Caco-2 (cell line): ENCODE measurements around the gene NHLRC4. TPM values are rescaled to one million over a fixed set of nuclear protein-coding genes. Genes with fewer than 3 reads are reported as not detected.

Experiments
- BruUV-seq: library from RNA; stranded (reverse); fragments of 400-500 nt; replicated peaks from 2 replicates; lab custom pipeline; 2021; lab: Mats Ljungman, UMichigan
- CTCF ChIA-PET: fragments of 300-600 bp; sonication (Branson Sonifier 250); formaldehyde crosslinking; loops from one replicate; lab custom pipeline; 2022; ENCODE audit warnings: antibody characterized with exemption; lab: Charles Lee
- POLR2A ChIA-PET: fragments of 300-600 bp; sonication (Branson Sonifier 250); formaldehyde crosslinking; loops from one replicate; lab custom pipeline; 2022; ENCODE audit warnings: antibody characterized with exemption; lab: Charles Lee
- DNase-seq, 2 experiments: peaks; one replicate each; pipeline versions ENCODE4 v3.0.0 to v3.0.0-alpha.2; 2020 to 2022
- H3K27me3 ChIP-seq: replicated peaks from 2 replicates; pipeline ENCODE4 v1.6.0; 2011; ENCODE audit warnings: low read length; ENCODE audit not compliant: control insufficient read depth, insufficient read depth
- H3K36me3 ChIP-seq: 2 replicates; pipeline ENCODE4 v1.5.1; 2011; ENCODE audit warnings: low read length; ENCODE audit not compliant: control insufficient read depth, insufficient read depth
- H3K4me1 ChIP-seq: fragments of 250-450 bp; sonication (Bioruptor Pico); 2 replicates; pipeline ENCODE4 v1.5.1; 2020; ENCODE audit warnings: mild to moderate bottlenecking
- H3K4me3 ChIP-seq: 2 replicates; pipeline ENCODE4 v1.5.1; 2011; ENCODE audit warnings: low read depth, mild to moderate bottlenecking, control low read depth, low read length
- H3K9me3 ChIP-seq: fragments of 250-450 bp; sonication (Bioruptor Pico); 2 replicates; pipeline ENCODE4 v1.5.1; 2020; ENCODE audit warnings: mild to moderate bottlenecking, moderate library complexity
- H3K27ac Mint-ChIP-seq: one replicate; pipeline ENCODE4 v1.8.0; 2022; ENCODE audit warnings: mixed read lengths; ENCODE audit not compliant: unreplicated experiment
- H3K27me3 Mint-ChIP-seq: one replicate; pipeline ENCODE4 v1.8.0; 2022; ENCODE audit warnings: mixed read lengths; ENCODE audit not compliant: insufficient read depth, unreplicated experiment
- H3K36me3 Mint-ChIP-seq: one replicate; pipeline ENCODE4 v1.8.0; 2022; ENCODE audit warnings: mild to moderate bottlenecking, mixed read lengths; ENCODE audit not compliant: insufficient read depth, unreplicated experiment
- H3K4me1 Mint-ChIP-seq: one replicate; pipeline ENCODE4 v1.8.0; 2022; ENCODE audit warnings: low read depth, mixed read lengths; ENCODE audit not compliant: unreplicated experiment
- H3K4me3 Mint-ChIP-seq: one replicate; pipeline ENCODE4 v1.8.0; 2022; ENCODE audit warnings: mild to moderate bottlenecking, moderate library complexity, mixed read lengths; ENCODE audit not compliant: unreplicated experiment
- H3K9me3 Mint-ChIP-seq: one replicate; pipeline ENCODE4 v1.8.0; 2022; ENCODE audit warnings: mixed read lengths; ENCODE audit not compliant: unreplicated experiment
- CTCF ChIP-seq, 2 experiments: fragments of 200-600 bp in 1 of 2; IDR thresholded peaks; 1 replicate in 1 of 2; 2 replicates in 1 of 2; pipeline versions ENCODE4 v1.5.1 to v1.8.0; 2011 to 2022; ENCODE audit warnings: antibody characterized with exemption in 1 of 2, control low read depth in 1 of 2, inconsistent platforms in 1 of 2, low read depth in 1 of 2, low read length in 1 of 2, mild to moderate bottlenecking in 1 of 2, moderate library complexity in 1 of 2; ENCODE audit not compliant: insufficient read depth in 1 of 2, severe bottlenecking in 1 of 2, unreplicated experiment in 1 of 2
- intact Hi-C: fragments of 100-400 bp; cut with micrococcal nuclease; formaldehyde crosslinking; loops from one replicate; pipeline ENCODE4 v1.10.0; 2022; ENCODE audit not compliant: unreplicated experiment
- total RNA-seq: library from RNA; stranded (reverse); gene quantifications from 2 replicates; pipeline ENCODE4 v1.2.3, GENCODE V29; 2022

NHLRC4 gene
- total RNA-seq, 1 experiment from 2014 or later, result not detected

DNA sequence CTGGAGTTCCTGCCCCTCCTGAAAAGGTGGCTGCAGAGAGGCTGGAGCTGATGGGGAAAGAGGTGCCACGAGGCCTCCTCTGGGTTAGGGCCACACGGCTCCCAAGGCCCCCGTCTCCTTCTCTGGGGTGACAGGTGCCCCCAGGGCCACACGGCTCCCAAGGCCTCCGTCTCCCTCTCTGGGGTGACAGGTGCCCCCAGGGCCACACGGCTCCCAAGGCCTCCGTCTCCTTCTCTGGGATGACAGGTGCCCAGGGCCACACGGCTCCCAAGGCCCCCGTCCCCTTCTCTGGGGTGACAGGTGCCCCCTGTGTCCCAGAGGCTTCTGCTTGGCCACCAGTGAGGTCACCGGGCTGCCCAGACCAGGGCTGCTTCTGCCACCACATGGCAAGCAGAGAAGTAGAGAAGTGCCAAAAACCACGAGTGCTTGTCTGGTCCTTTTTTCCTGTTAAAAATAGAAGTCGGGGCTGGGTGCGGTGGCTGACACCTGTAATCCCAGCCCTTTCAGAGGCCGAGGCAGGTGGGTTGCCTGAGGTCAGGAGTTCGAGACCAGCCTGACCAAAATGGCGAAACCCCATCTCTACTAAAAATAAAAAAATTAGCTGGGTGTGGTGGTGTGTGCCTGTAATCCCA, 35.2 kb upstream of the NHLRC4 start:
- intact Hi-C loops, result no loop called here
- no peak for TF ChIP-seq CTCF (IDR thresholded peaks at IDR 0.05; ENCODE audit: insufficient read depth in 1 of 2, low read depth in 1 of 2, low read length in 1 of 2, severe bottlenecking in 1 of 2, unreplicated experiment in 1 of 2)
- no peaks in the 10 kb centered on the region for H3K4me1 Mint-ChIP-seq
- no TSS peak for BruUV-seq
- H3K36me3 ChIP-seq, result no peaks in the 10 kb centered on the region
- no peak overlapping the region for H3K4me3 ChIP-seq
- no peaks in the 10 kb centered on the region for H3K27me3 ChIP-seq
- POLR2A ChIA-PET, result no interaction called here
- no peaks in the 10 kb centered on the region for H3K9me3 Mint-ChIP-seq
- H3K36me3 Mint-ChIP-seq, result peaks cover 25% of the 10 kb centered on the region
- H3K4me3 Mint-ChIP-seq, result no peak overlapping the region
- H3K27me3 Mint-ChIP-seq, result no peaks in the 10 kb centered on the region
- no peak overlapping the region for H3K27ac Mint-ChIP-seq
- H3K9me3 ChIP-seq, result no peaks in the 10 kb centered on the region
- CTCF ChIA-PET, result no interaction called here
- H3K4me1 ChIP-seq, result peaks cover 28% of the 10 kb centered on the region
- no peak for DNase-seq

DNA sequence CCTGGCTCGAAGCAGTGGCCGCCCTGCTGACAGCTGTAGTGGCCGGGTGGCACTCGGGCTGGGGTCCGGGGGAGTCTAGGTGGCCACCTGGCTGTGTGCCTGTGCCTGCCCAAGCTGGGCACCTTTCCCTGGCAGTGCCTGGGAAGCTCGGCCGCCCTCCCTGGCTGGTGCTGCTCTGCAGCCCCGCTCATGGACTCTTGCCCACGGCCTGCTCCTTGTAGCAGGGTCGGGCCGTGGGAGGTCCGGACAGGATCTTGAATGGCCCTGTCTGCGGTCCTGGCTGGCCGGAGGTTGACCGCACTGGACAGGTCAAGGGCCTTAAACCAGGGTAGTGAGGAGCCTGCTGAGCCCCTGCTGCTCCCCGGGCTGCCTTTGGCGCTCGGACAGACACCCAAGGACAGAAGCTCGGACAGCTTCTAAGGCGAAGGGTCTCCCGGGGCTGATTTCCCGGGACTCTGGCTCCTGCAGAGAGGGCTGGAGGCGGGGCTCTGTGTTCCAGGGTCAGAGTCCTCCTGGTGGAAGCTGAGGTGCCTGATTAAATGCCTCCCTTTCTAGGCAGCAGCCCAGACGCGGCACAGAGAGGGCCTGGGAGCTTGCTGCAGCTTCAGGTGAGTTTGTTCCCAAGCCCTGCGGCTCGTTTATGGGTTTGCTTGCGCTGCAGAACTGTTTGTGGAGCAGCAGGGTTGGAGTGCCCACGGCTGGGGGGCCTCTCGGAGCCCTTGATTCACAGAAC, 33.2 kb upstream of the NHLRC4 start:
- DNase-seq, result peak; percentile 79 to 84
- ChIA-PET CTCF (interaction anchor here (0.6 to 1.2 kb wide), 3 partner anchors 38 to 108 kb away, joined by 3 to 5 read pairs (median 3); partner anchors contain the start of gene RAB11FIP3), POLR2A (interaction anchor here (0.6 to 1.8 kb wide), 2 partner anchors 11 to 103 kb away, joined by 3 to 4 read pairs; partner anchors contain the start of gene METTL26)
- no peaks in the 10 kb centered on the region for H3K4me1 Mint-ChIP-seq
- peak overlapping the region; percentile 67 for H3K4me3 Mint-ChIP-seq
- peaks cover 26% of the 10 kb centered on the region for H3K36me3 Mint-ChIP-seq
- peak overlapping the region; percentile 71 for H3K27ac Mint-ChIP-seq
- Histone ChIP-seq H3K36me3 (peaks cover 2% of the 10 kb centered on the region; the same call in 1 of the 2 replicates), H3K9me3 (no peaks in the 10 kb centered on the region), H3K4me3 (peak overlapping the region; percentile 50), H3K4me1 (peaks cover 28% of the 10 kb centered on the region), H3K27me3 (no peaks in the 10 kb centered on the region)
- intact Hi-C loops, result no loop called here
- BruUV-seq, result TSS peak; percentile 50
- no peaks in the 10 kb centered on the region for H3K27me3 Mint-ChIP-seq
- no peak for TF ChIP-seq CTCF (IDR thresholded peaks at IDR 0.05; ENCODE audit: insufficient read depth in 1 of 2, low read depth in 1 of 2, low read length in 1 of 2, severe bottlenecking in 1 of 2, unreplicated experiment in 1 of 2)
- no peaks in the 10 kb centered on the region for H3K9me3 Mint-ChIP-seq

DNA sequence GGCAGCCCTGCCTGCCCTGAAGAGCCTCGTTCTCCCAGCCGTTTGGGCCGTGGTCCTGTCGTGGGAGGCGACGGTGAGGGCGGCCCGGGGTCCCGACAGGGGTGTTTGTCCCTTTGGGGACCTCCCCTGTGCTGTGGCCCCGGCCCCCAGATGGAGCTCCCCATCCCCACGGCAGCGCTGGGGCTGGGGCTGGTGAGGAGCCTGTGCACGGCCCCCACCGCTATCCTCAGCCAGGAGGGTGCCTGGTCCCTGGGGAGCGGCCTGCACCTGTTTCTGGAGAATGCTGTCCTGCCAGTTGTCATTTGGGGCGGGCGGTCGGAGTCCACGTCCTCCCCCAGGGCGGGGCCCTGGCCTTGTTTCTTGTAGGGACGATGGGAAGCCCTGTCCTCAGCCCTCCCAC, 32.7 kb upstream of the NHLRC4 start:
- intact Hi-C loops, result no loop called here
- no peak for TF ChIP-seq CTCF (IDR thresholded peaks at IDR 0.05; ENCODE audit: insufficient read depth in 1 of 2, low read depth in 1 of 2, low read length in 1 of 2, severe bottlenecking in 1 of 2, unreplicated experiment in 1 of 2)
- peaks cover 28% of the 10 kb centered on the region for H3K4me1 ChIP-seq
- POLR2A ChIA-PET, result interaction anchor here (1.8 kb wide), 1 partner anchor 102 kb away, joined by 4 read pairs; the partner anchor contains the start of gene METTL26
- Mint-ChIP-seq H3K36me3 (peaks cover 26% of the 10 kb centered on the region), H3K27me3 (no peaks in the 10 kb centered on the region), H3K27ac (peak overlapping the region; percentile 71), H3K4me3 (peak overlapping the region; percentile 67), H3K9me3 (no peaks in the 10 kb centered on the region), H3K4me1 (no peaks in the 10 kb centered on the region)
- CTCF ChIA-PET, result interaction anchor here (1.2 kb wide), 2 partner anchors 51 to 109 kb away, joined by 3 to 5 read pairs; partner anchors contain the start of gene RAB11FIP3
- peaks cover 2% of the 10 kb centered on the region; the same call in 1 of the 2 replicates for H3K36me3 ChIP-seq
- H3K4me3 ChIP-seq, result peak overlapping the region; percentile 50
- BruUV-seq, result TSS peak; percentile 15
- H3K27me3 ChIP-seq, result no peaks in the 10 kb centered on the region
- H3K9me3 ChIP-seq, result no peaks in the 10 kb centered on the region
- peak; percentile 87 to 88 for DNase-seq
